CD14-positive monocyte (primary cell): ENCODE results near the gene APH1B. TPM values are rescaled to one million over a fixed set of nuclear protein-coding genes. Genes with fewer than 3 reads are reported as not detected.

Experiments
- DNase-seq, 3 donors: peaks; one replicate each; pipeline ENCODE4 v3.0.0-alpha.2; 2011 to 2022
- H2AFZ ChIP-seq: 2 replicates; pipeline ENCODE4 v1.6.0; 2012; ENCODE audit warnings: mild to moderate bottlenecking, low read depth, low read length, inconsistent platforms; ENCODE audit not compliant: insufficient read depth, poor library complexity, severe bottlenecking
- H3K27ac ChIP-seq, 2 donors: 1 replicate in 1 of 2; 2 replicates in 1 of 2; pipeline ENCODE4 v1.5.1; 2012 to 2013; ENCODE audit warnings: low read length in 2 of 2, control low read depth in 1 of 2, inconsistent platforms in 1 of 2, low read depth in 1 of 2, mild to moderate bottlenecking in 1 of 2
- H3K27me3 ChIP-seq, 2 donors: one replicate each; pipeline versions ENCODE4 v1.6.0 to v1.6.1; 2011 to 2013; ENCODE audit warnings: low read length in 2 of 2; ENCODE audit not compliant: control insufficient read depth in 2 of 2, insufficient read depth in 2 of 2
- H3K36me3 ChIP-seq, 2 donors: replicated peaks in 1 of 2; 1 replicate in 1 of 2; 2 replicates in 1 of 2; pipeline versions ENCODE4 v1.5.1 to v1.6.1; 2012 to 2013; ENCODE audit warnings: low read length in 2 of 2, control low read depth in 1 of 2, inconsistent platforms in 1 of 2, mild to moderate bottlenecking in 1 of 2; ENCODE audit not compliant: insufficient read depth in 2 of 2, control insufficient read depth in 1 of 2
- H3K4me1 ChIP-seq, 2 donors: 1 replicate in 1 of 2; 2 replicates in 1 of 2; pipeline versions ENCODE4 v1.5.1 to v1.6.1; 2012 to 2013; ENCODE audit warnings: low read length in 2 of 2, control low read depth in 1 of 2, inconsistent platforms in 1 of 2, mild to moderate bottlenecking in 1 of 2, moderate library complexity in 1 of 2; ENCODE audit not compliant: insufficient read depth in 2 of 2, control insufficient read depth in 1 of 2
- H3K4me2 ChIP-seq: replicated peaks from 2 replicates; pipeline ENCODE3; 2012; ENCODE audit warnings: low read length, moderate library complexity, mild to moderate bottlenecking; ENCODE audit not compliant: poor library complexity, severe bottlenecking; ENCODE audit errors: extremely low read depth
- H3K4me3 ChIP-seq, 3 experiments: fragments of 200-600 bp in 1 of 3; sonication (generic) in 1 of 3; replicated peaks in 1 of 3; 1 replicate in 2 of 3; 2 replicates in 1 of 3; pipeline ENCODE4 v1.5.1; 2011 to 2013; ENCODE audit warnings: low read length in 3 of 3, mild to moderate bottlenecking in 3 of 3, control low read depth in 2 of 3, low read depth in 2 of 3, inconsistent platforms in 1 of 3, moderate library complexity in 1 of 3
- H3K79me2 ChIP-seq: 2 replicates; pipeline ENCODE4 v1.6.0; 2012; ENCODE audit warnings: mild to moderate bottlenecking, control low read depth, inconsistent platforms, low read length, moderate library complexity; ENCODE audit not compliant: insufficient read depth
- H3K9ac ChIP-seq: 2 replicates; pipeline ENCODE4 v1.6.0; 2017; ENCODE audit warnings: low read length, mild to moderate bottlenecking; ENCODE audit not compliant: insufficient read depth, poor library complexity, severe bottlenecking
- H3K9me3 ChIP-seq, 2 donors: replicated peaks in 1 of 2; 1 replicate in 1 of 2; 2 replicates in 1 of 2; pipeline versions ENCODE4 v1.5.1 to v1.6.1; 2012 to 2013; ENCODE audit warnings: low read length in 2 of 2, control low read depth in 1 of 2; ENCODE audit not compliant: control insufficient read depth in 1 of 2, insufficient read depth in 1 of 2
- H4K20me1 ChIP-seq: 2 replicates; pipeline ENCODE4 v1.6.0; 2012; ENCODE audit warnings: mild to moderate bottlenecking, low read length, control low read depth, moderate library complexity; ENCODE audit not compliant: insufficient read depth
- H3K27ac Mint-ChIP-seq, 7 donors: one replicate each; pipeline ENCODE4 v1.8.0; 2020; ENCODE audit warnings: mild to moderate bottlenecking in 7 of 7, mixed read lengths in 7 of 7, moderate library complexity in 6 of 7, inconsistent platforms in 2 of 7
- H3K27me3 Mint-ChIP-seq, 3 donors: one replicate each; pipeline ENCODE4 v1.8.0; 2021 to 2022; ENCODE audit warnings: low read depth in 3 of 3, mild to moderate bottlenecking in 3 of 3, mixed read lengths in 3 of 3, moderate library complexity in 3 of 3, inconsistent platforms in 1 of 3
- H3K36me3 Mint-ChIP-seq, 2 donors: one replicate each; pipeline ENCODE4 v1.8.0; 2020; ENCODE audit warnings: mixed read lengths in 2 of 2, inconsistent platforms in 1 of 2, mild to moderate bottlenecking in 1 of 2
- H3K4me1 Mint-ChIP-seq: one replicate; pipeline ENCODE4 v1.8.0; 2020; ENCODE audit warnings: mild to moderate bottlenecking, mixed read lengths
- H3K4me3 Mint-ChIP-seq, 2 donors: one replicate each; pipeline ENCODE4 v1.8.0; 2020; ENCODE audit warnings: mild to moderate bottlenecking in 2 of 2, mixed read lengths in 2 of 2, moderate library complexity in 1 of 2
- H3K9me3 Mint-ChIP-seq, 7 donors: one replicate each; pipeline ENCODE4 v1.8.0; 2020 to 2022; ENCODE audit warnings: mixed read lengths in 7 of 7, mild to moderate bottlenecking in 6 of 7, moderate library complexity in 6 of 7, inconsistent platforms in 2 of 7
- CTCF ChIP-seq: fragments of 200-600 bp; IDR thresholded peaks from one replicate; pipeline ENCODE4 v1.8.0; 2022; ENCODE audit warnings: antibody characterized with exemption, mild to moderate bottlenecking
- WGBS: methylation state at CpG from one replicate; pipeline ENCODE4 v1.1.5; 2013; ENCODE audit warnings: missing lambda C conversion rate; ENCODE audit not compliant: insufficient coverage; 5-methylcytosine and 5-hydroxymethylcytosine counted together
- intact Hi-C, 2 donors: fragments of 100-400 bp; cut with micrococcal nuclease; formaldehyde crosslinking; loops; one replicate each; pipeline versions ENCODE4 v1.15.0 to v1.15.1; 2023
- polyA plus RNA-seq, 3 donors: library from polyadenylated mRNA; depleted of rRNA in 1 of 3; unstranded in 2 of 3; stranded (reverse) in 1 of 3; fragments of 300-500 nt in 2 of 3; fragments of >200 nt in 1 of 3; fragmentation: Illumina TruSeq in 2 of 3; gene quantifications; 1 replicate in 2 of 3; 2 replicates in 1 of 3; pipeline ENCODE4 v1.2.3, GENCODE V29; 2012 to 2021

Gene APH1B
- polyA plus RNA-seq, 3 donors = 13.6 to 57.1 (median 54.8) TPM

GRCh38 chr15:63288342-63288741 is 10.9 kb downstream of the APH1B start:
- Mint-ChIP-seq H3K36me3 (peaks cover 53 to 62% of the 10 kb centered on the region in 2 donors), H3K27ac (peak overlapping the region in 2 of 7 donors; percentile 41 to 58), H3K4me1 (peaks cover 24% of the 10 kb centered on the region), H3K9me3 (no peaks in the 10 kb centered on the region), H3K4me3 (no peak overlapping the region), H3K27me3 (peaks cover 0 to under 1% (median 0%) of the 10 kb centered on the region in 3 donors)
- WGBS = 80% methylated on average over 1 of the region's 1 CpG
- Histone ChIP-seq H4K20me1 (peaks cover 3% of the 10 kb centered on the region), H3K9ac (no peak overlapping the region), H2AFZ (no peak overlapping the region), H3K9me3 (no peaks in the 10 kb centered on the region), H3K4me3 (no peak overlapping the region), H3K4me2 (no peak overlapping the region), H3K27ac (no peak overlapping the region), H3K27me3 (no peaks in the 10 kb centered on the region), H3K79me2 (peaks cover 5% of the 10 kb centered on the region), H3K36me3 (peaks cover 39 to 63% of the 10 kb centered on the region in 2 donors), H3K4me1 (peaks cover 4 to 10% of the 10 kb centered on the region in 2 donors)
- intact Hi-C loops = loop anchor here (10.0 kb wide), 2 partner anchors 244 to 306 kb away; partner anchors contain the start of genes FBXL22 (in 1 of the 2) and TPM1 (in 1 of the 2)
- TF ChIP-seq CTCF = no peak
- DNase-seq = no peak

- peaks cover 0 to 3% (median 2%) of the 10 kb centered on the region in 3 donors for H3K27me3 Mint-ChIP-seq
- no peaks in the 10 kb centered on the region for H3K9me3 ChIP-seq
- peaks cover 0 to 4% of the 10 kb centered on the region in 2 donors for H3K4me1 ChIP-seq
- H3K9me3 Mint-ChIP-seq = no peaks in the 10 kb centered on the region
- peak; percentile 13 to 47 (median 23) for DNase-seq
- H3K27ac ChIP-seq = no peak overlapping the region
- H3K79me2 ChIP-seq = peaks cover 5% of the 10 kb centered on the region
- no peak overlapping the region for H3K27ac Mint-ChIP-seq
- no peak overlapping the region for H2AFZ ChIP-seq
- H3K36me3 Mint-ChIP-seq = peaks cover 56 to 67% of the 10 kb centered on the region in 2 donors
- no peaks in the 10 kb centered on the region for H3K27me3 ChIP-seq
- intact Hi-C loops = loop anchor here (10.0 kb wide), 2 partner anchors 244 to 306 kb away; partner anchors contain the start of genes FBXL22 (in 1 of the 2) and TPM1 (in 1 of the 2)
- peaks cover 20% of the 10 kb centered on the region for H3K4me1 Mint-ChIP-seq
- H3K36me3 ChIP-seq = peaks cover 39 to 63% of the 10 kb centered on the region in 2 donors
- H4K20me1 ChIP-seq = peaks cover 3% of the 10 kb centered on the region
- WGBS = no CpG with 5 or more reads among the region's 4 CpGs
- H3K9ac ChIP-seq = no peak overlapping the region
- peak; percentile 79 for TF ChIP-seq CTCF
- no peak overlapping the region for H3K4me3 Mint-ChIP-seq
- no peak overlapping the region for H3K4me3 ChIP-seq
- no peak overlapping the region for H3K4me2 ChIP-seq
These were observed 11.5 kb downstream of the APH1B start for GRCh38 chr15:63288778-63289378.
